H1 (cell line): ENCODE data around the gene RREB1. TPM values are rescaled to one million over a fixed set of nuclear protein-coding genes. Genes with fewer than 3 reads are reported as not detected.

ENCODE experiments used
- CTCF ChIA-PET: fragments of 300-600 bp; sonication (Branson Sonifier 250); formaldehyde crosslinking; loops from one replicate; lab custom pipeline; 2021; ENCODE audit not compliant: partially characterized antibody; lab: Charles Lee
- POLR2A ChIA-PET: fragments of 300-600 bp; sonication (Branson Sonifier 250); formaldehyde crosslinking; loops from one replicate; lab custom pipeline; 2021; ENCODE audit warnings: inconsistent platforms; ENCODE audit not compliant: partially characterized antibody; lab: Charles Lee
- DNase-seq, 2 experiments: peaks; one replicate each; pipeline versions ENCODE4 v3.0.0 to v3.0.0-alpha.2; 2010 to 2022; ENCODE audit warnings: low spot score in 2 of 2, low read depth in 1 of 2, mixed read lengths in 1 of 2
- FAIRE-seq: peaks from 2 replicates; lab custom pipeline; 2011; peaks lifted over from hg19 to GRCh38; lab: Jason Lieb, UNC
- H2AFZ ChIP-seq: 2 replicates; pipeline ENCODE4 v1.8.1; 2012; ENCODE audit warnings: low read length, inconsistent platforms
- H2AK5ac ChIP-seq: 2 replicates; pipeline ENCODE4 v1.6.1; 2013; ENCODE audit warnings: low read depth, low read length
- H2BK120ac ChIP-seq: replicated peaks from 2 replicates; pipeline ENCODE3; 2013; ENCODE audit warnings: low read depth, low read length, inconsistent platforms
- H2BK12ac ChIP-seq: 2 replicates; pipeline ENCODE4 v1.6.1; 2013; ENCODE audit warnings: low read depth, low read length
- H2BK15ac ChIP-seq: 2 replicates; pipeline ENCODE4 v1.6.1; 2013; ENCODE audit warnings: low read length
- H2BK20ac ChIP-seq: 2 replicates; pipeline ENCODE4 v1.6.1; 2013; ENCODE audit warnings: low read length
- H2BK5ac ChIP-seq: 2 replicates; pipeline ENCODE4 v1.6.1; 2013; ENCODE audit warnings: low read depth, low read length
- H3K14ac ChIP-seq: 2 replicates; pipeline ENCODE4 v1.6.1; 2013; ENCODE audit warnings: inconsistent platforms; ENCODE audit not compliant: insufficient read length
- H3K18ac ChIP-seq: 2 replicates; pipeline ENCODE4 v1.6.1; 2013; ENCODE audit warnings: low read length; ENCODE audit errors: extremely low read depth
- H3K23ac ChIP-seq: 2 replicates; pipeline ENCODE4 v1.6.1; 2013; ENCODE audit warnings: inconsistent platforms; ENCODE audit not compliant: insufficient read length
- H3K23me2 ChIP-seq: 2 replicates; pipeline ENCODE4 v1.6.1; 2013; ENCODE audit warnings: low read depth, low read length
- H3K27ac ChIP-seq: 2 replicates; pipeline ENCODE4 v1.6.1; 2011; ENCODE audit warnings: low read depth, low read length, inconsistent platforms
- H3K27me3 ChIP-seq, 4 experiments: replicated peaks in 1 of 4; 1 replicate in 1 of 4; 2 replicates in 3 of 4; pipeline versions ENCODE4 v1.6.1 to v1.8.1; 2011 to 2013; ENCODE audit warnings: low read length in 3 of 4, mild to moderate bottlenecking in 3 of 4, inconsistent platforms in 2 of 4, mixed read lengths in 2 of 4, moderate library complexity in 1 of 4; ENCODE audit not compliant: control insufficient read depth in 3 of 4, insufficient read depth in 3 of 4; ENCODE audit errors: extremely low read depth in 1 of 4
- H3K36me3 ChIP-seq, 4 experiments: 2 replicates each; pipeline versions ENCODE4 v1.6.1 to v1.8.1; 2011 to 2013; ENCODE audit warnings: mild to moderate bottlenecking in 4 of 4, low read length in 3 of 4, moderate library complexity in 2 of 4, control low read depth in 1 of 4, inconsistent platforms in 1 of 4; ENCODE audit not compliant: insufficient read depth in 4 of 4, control insufficient read depth in 2 of 4
- H3K4ac ChIP-seq: replicated peaks from 2 replicates; pipeline ENCODE3; 2013; ENCODE audit warnings: low read length, low read depth, mixed read lengths, inconsistent platforms; ENCODE audit not compliant: insufficient read length
- H3K4me1 ChIP-seq, 4 experiments: replicated peaks in 1 of 4; 1 replicate in 1 of 4; 2 replicates in 3 of 4; pipeline versions ENCODE4 v1.6.1 to v1.8.1; 2011 to 2013; ENCODE audit warnings: low read length in 3 of 4, inconsistent platforms in 2 of 4, mixed read lengths in 1 of 4; ENCODE audit not compliant: insufficient read depth in 4 of 4, control insufficient read depth in 3 of 4
- H3K4me2 ChIP-seq, 2 experiments: 2 replicates each; pipeline versions ENCODE4 v1.6.1 to v1.8.1; 2011 to 2013; ENCODE audit warnings: low read depth in 2 of 2, low read length in 2 of 2, control low read depth in 1 of 2, inconsistent platforms in 1 of 2, mild to moderate bottlenecking in 1 of 2; ENCODE audit not compliant: insufficient read depth in 1 of 2
- H3K4me3 ChIP-seq, 4 experiments: fragments of 200-600, 300-600 bp in 1 of 4; sonication (generic), shearing (Covaris generic), sonication (Bioruptor Twin) in 1 of 4; 2 replicates each; pipeline versions ENCODE4 v1.5.1 to v1.8.1; 2011 to 2016; ENCODE audit warnings: low read length in 4 of 4, low read depth in 3 of 4, control low read depth in 2 of 4, inconsistent platforms in 2 of 4, mild to moderate bottlenecking in 2 of 4, mixed read lengths in 1 of 4, moderate library complexity in 1 of 4; ENCODE audit not compliant: insufficient read depth in 2 of 4; ENCODE audit errors: extremely low read depth in 1 of 4
- H3K56ac ChIP-seq: replicated peaks from 2 replicates; pipeline ENCODE3; 2013; ENCODE audit warnings: low read depth, mild to moderate bottlenecking, mixed read lengths, low read length, inconsistent platforms; ENCODE audit not compliant: insufficient read length
- H3K79me1 ChIP-seq: 2 replicates; pipeline ENCODE4 v1.6.1; 2013; ENCODE audit warnings: low read depth, low read length, control low read depth
- H3K79me2 ChIP-seq, 2 experiments: 2 replicates each; pipeline versions ENCODE4 v1.6.1 to v1.8.1; 2012 to 2013; ENCODE audit warnings: low read length in 2 of 2, mild to moderate bottlenecking in 2 of 2, inconsistent platforms in 1 of 2; ENCODE audit not compliant: insufficient read depth in 2 of 2, control insufficient read depth in 1 of 2
- H3K9ac ChIP-seq, 4 experiments: replicated peaks in 1 of 4; 1 replicate in 1 of 4; 2 replicates in 3 of 4; pipeline versions ENCODE4 v1.6.1 to v1.8.1; 2011 to 2013; ENCODE audit warnings: low read depth in 3 of 4, low read length in 3 of 4, control low read depth in 2 of 4, mild to moderate bottlenecking in 2 of 4, moderate library complexity in 2 of 4, inconsistent platforms in 1 of 4; ENCODE audit errors: extremely low read depth in 1 of 4
- H3K9me3 ChIP-seq, 2 experiments: 2 replicates each; pipeline versions ENCODE4 v1.6.1 to v1.8.1; 2012 to 2013; ENCODE audit warnings: mild to moderate bottlenecking in 2 of 2, moderate library complexity in 2 of 2, control low read depth in 1 of 2, inconsistent platforms in 1 of 2, low read depth in 1 of 2, low read length in 1 of 2, mixed read lengths in 1 of 2; ENCODE audit not compliant: insufficient read depth in 2 of 2
- H4K20me1 ChIP-seq, 2 experiments: replicated peaks in 1 of 2; 2 replicates each; pipeline versions ENCODE3 to v1.8.1; 2011 to 2013; ENCODE audit warnings: inconsistent platforms in 2 of 2, low read length in 2 of 2, mild to moderate bottlenecking in 1 of 2; ENCODE audit not compliant: insufficient read depth in 2 of 2, control insufficient read depth in 1 of 2
- H4K5ac ChIP-seq: 2 replicates; pipeline ENCODE4 v1.6.1; 2013; ENCODE audit warnings: low read length, low read depth, mixed read lengths, inconsistent platforms; ENCODE audit not compliant: insufficient read length
- H4K8ac ChIP-seq: 2 replicates; pipeline ENCODE4 v1.8.0; 2013; ENCODE audit warnings: mild to moderate bottlenecking, moderate library complexity, low read length, inconsistent platforms; ENCODE audit not compliant: insufficient read depth; ENCODE audit errors: extremely low read depth
- H4K91ac ChIP-seq: replicated peaks from 2 replicates; pipeline ENCODE3; 2013; ENCODE audit warnings: low read length, mixed read lengths, inconsistent platforms; ENCODE audit not compliant: insufficient read length
- CHD1 ChIP-seq: IDR thresholded peaks from 2 replicates; pipeline ENCODE4 v1.6.1; 2012; ENCODE audit warnings: low read depth, low read length, improper control_type of control experiment
- CREB1 ChIP-seq: IDR thresholded peaks from 2 replicates; pipeline ENCODE4 v1.6.1; 2012; ENCODE audit warnings: inconsistent platforms
- EP300 ChIP-seq, 2 experiments: IDR thresholded peaks; 1 replicate in 1 of 2; 2 replicates in 1 of 2; pipeline ENCODE4 v1.6.1; 2011 to 2012; ENCODE audit warnings: low read depth in 2 of 2, low read length in 2 of 2, mild to moderate bottlenecking in 2 of 2, borderline replicate concordance in 1 of 2, inconsistent platforms in 1 of 2, moderate library complexity in 1 of 2
- SP2 ChIP-seq: IDR thresholded peaks from 2 replicates; pipeline ENCODE4 v1.6.1; 2012; ENCODE audit warnings: mild to moderate bottlenecking, low read length, inconsistent platforms
- SP4 ChIP-seq: IDR thresholded peaks from 2 replicates; pipeline ENCODE4 v1.6.1; 2012; ENCODE audit warnings: low read length, inconsistent platforms
- WGBS, 2 experiments: shearing (Covaris generic) in 1 of 2; methylation state at CpG; one replicate each; pipeline versions ENCODE4 v1.1.6 to v1.1.7; 2013 to 2015; ENCODE audit warnings: low lambda C conversion rate in 2 of 2, mixed read lengths in 2 of 2, inconsistent platforms in 1 of 2, low coverage in 1 of 2, missing lambda C conversion rate in 1 of 2; ENCODE audit not compliant: insufficient replicate concordance in 2 of 2, insufficient coverage in 1 of 2, insufficient read length in 1 of 2; ENCODE audit errors: extremely low coverage in 1 of 2, missing lambda C conversion rate in 1 of 2; 5-methylcytosine and 5-hydroxymethylcytosine counted together
- polyA plus RNA-seq, 7 experiments: library from polyadenylated mRNA; depleted of rRNA in 3 of 7; stranded (reverse) in 5 of 7; unstranded in 2 of 7; fragments of >200 nt in 5 of 7; fragments of 200-250 nt in 2 of 7; gene quantifications; 1 replicate in 5 of 7; 2 replicates in 1 of 7; 4 replicates in 1 of 7; pipeline versions ENCODE4 v1.2.1 to v1.2.3, GENCODE V29; 2011 to 2013; ENCODE audit warnings: missing spikeins in 2 of 7, mixed read lengths in 2 of 7
- total RNA-seq: library from RNA; stranded (reverse); fragmentation: NEBNext Ultra II Directional; extraction: Animal tissue kit (Norgen Biotek cat#: 25700); gene quantifications from 2 replicates; pipeline ENCODE4 v1.2.1, GENCODE V29; 2021

RREB1 gene
- total and polyA plus RNA-seq, 2 of the 8 experiments (the other 6 are each of a cell fraction or from before 2014, with no cell fraction given) = 3.9 to 34.7 TPM

GRCh38 chr6:7247828-7248227 lies 140.1 kb downstream of the RREB1 start:
- POLR2A ChIA-PET = no interaction called here
- peaks cover 6 to 17% (median 13%) of the 10 kb centered on the region in 4 experiments; a peak in 7 of 8 replicates for H3K36me3 ChIP-seq
- CTCF ChIA-PET = interaction anchor here (0.6 to 5.7 kb wide), 6 partner anchors 9 to 573 kb away, joined by 3 to 55 read pairs (median 4); no protein-coding TSS in a partner anchor

More at GRCh38 chr6:7247828-7248227, 140.1 kb downstream of the RREB1 start:
- TF ChIP-seq EP300 (IDR thresholded peaks at IDR 0.05; ENCODE audit: borderline replicate concordance in 1 of 2, low read depth in 2 of 2, low read length in 2 of 2) (no peak), CHD1 (no peak), CREB1 (no peak), SP2 (no peak), SP4 (no peak)
- Histone ChIP-seq H3K4me3 (no peak overlapping the region), H3K56ac (no peak overlapping the region), H3K4me1 (peaks cover 3 to 6% (median 5%) of the 10 kb centered on the region in 4 experiments; a peak in 6 of 7 replicates), H3K79me2 (no peaks in the 10 kb centered on the region), H2BK20ac (no peak overlapping the region), H3K14ac (no peak overlapping the region), H3K27me3 (no peaks in the 10 kb centered on the region), H2BK5ac (no peak overlapping the region), H2BK120ac (no peak overlapping the region), H3K79me1 (no peaks in the 10 kb centered on the region), H2BK15ac (no peak overlapping the region), H3K9me3 (no peaks in the 10 kb centered on the region), H2AFZ (no peak overlapping the region), H2AK5ac (no peak overlapping the region), H3K4ac (no peak overlapping the region), H3K4me2 (no peak overlapping the region), H3K23ac (no peak overlapping the region), H4K8ac (no peak overlapping the region), H3K23me2 (no peaks in the 10 kb centered on the region), H4K91ac (no peak overlapping the region), H3K18ac (no peak overlapping the region), H3K27ac (no peak overlapping the region), H4K5ac (no peak overlapping the region), H3K9ac (no peak overlapping the region), H2BK12ac (no peak overlapping the region), H4K20me1 (peaks cover 4 to 5% of the 10 kb centered on the region in 2 experiments)
- DNase-seq = no peak
- 93% methylated on average over 13 of the region's 13 CpGs; no CpG with 5 or more reads in 1 of the 2 experiments for WGBS, 2 experiments
- FAIRE-seq = no peak
